Panc1 (cell line): Measurements from ENCODE around the gene PTPN2.

Experiments used
- CTCF ChIP-seq: fragments of 450-650 bp; IDR thresholded peaks from 2 replicates; pipeline ENCODE4 v1.5.1; 2017; ENCODE audit warnings: mild to moderate bottlenecking
- TF ChIP-seq, protein P1 (sequence below), 2 experiments: IDR thresholded peaks; 2 replicates each; pipeline ENCODE4 v1.6.1; 2011 to 2012; ENCODE audit warnings: low read depth in 2 of 2, control low read depth in 1 of 2, low read length in 1 of 2, mild to moderate bottlenecking in 1 of 2, moderate library complexity in 1 of 2; ENCODE audit not compliant: insufficient read depth in 1 of 2

DNA sequence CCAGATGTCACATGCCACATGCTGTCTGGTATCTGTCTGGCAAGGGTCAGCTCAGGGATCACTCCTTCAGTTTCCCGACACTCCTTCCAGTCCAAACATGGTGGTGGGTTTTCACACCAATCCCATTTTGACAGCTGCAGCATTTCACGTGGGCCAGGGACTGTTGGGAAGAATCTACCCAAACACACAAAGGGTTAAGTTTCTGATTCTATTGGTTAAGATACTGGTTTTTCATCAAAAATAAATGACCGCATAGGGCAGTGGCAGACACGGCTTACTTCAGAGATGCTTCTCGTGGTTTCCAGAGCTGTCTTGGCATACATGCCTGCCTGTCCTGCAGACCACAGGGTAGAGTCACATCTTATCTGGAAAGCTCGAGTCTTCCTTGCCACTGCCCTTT lies 101.5 kb downstream of the PTPN2 start:
- no peak for TF ChIP-seq CTCF
- TF ChIP-seq, protein P1, sequence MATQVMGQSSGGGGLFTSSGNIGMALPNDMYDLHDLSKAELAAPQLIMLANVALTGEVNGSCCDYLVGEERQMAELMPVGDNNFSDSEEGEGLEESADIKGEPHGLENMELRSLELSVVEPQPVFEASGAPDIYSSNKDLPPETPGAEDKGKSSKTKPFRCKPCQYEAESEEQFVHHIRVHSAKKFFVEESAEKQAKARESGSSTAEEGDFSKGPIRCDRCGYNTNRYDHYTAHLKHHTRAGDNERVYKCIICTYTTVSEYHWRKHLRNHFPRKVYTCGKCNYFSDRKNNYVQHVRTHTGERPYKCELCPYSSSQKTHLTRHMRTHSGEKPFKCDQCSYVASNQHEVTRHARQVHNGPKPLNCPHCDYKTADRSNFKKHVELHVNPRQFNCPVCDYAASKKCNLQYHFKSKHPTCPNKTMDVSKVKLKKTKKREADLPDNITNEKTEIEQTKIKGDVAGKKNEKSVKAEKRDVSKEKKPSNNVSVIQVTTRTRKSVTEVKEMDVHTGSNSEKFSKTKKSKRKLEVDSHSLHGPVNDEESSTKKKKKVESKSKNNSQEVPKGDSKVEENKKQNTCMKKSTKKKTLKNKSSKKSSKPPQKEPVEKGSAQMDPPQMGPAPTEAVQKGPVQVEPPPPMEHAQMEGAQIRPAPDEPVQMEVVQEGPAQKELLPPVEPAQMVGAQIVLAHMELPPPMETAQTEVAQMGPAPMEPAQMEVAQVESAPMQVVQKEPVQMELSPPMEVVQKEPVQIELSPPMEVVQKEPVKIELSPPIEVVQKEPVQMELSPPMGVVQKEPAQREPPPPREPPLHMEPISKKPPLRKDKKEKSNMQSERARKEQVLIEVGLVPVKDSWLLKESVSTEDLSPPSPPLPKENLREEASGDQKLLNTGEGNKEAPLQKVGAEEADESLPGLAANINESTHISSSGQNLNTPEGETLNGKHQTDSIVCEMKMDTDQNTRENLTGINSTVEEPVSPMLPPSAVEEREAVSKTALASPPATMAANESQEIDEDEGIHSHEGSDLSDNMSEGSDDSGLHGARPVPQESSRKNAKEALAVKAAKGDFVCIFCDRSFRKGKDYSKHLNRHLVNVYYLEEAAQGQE (IDR thresholded peaks at IDR 0.05; ENCODE audit: insufficient read depth in 1 of 2, low read depth in 2 of 2, low read length in 1 of 2): no peak
